K562 (cell line): ENCODE data around the gene ADCYAP1R1. TPM values are rescaled to one million over a fixed set of nuclear protein-coding genes. Genes with fewer than 3 reads are reported as not detected.

Experiments used
- E2F1 ChIP-seq: sonication (generic); formaldehyde crosslinking; IDR thresholded peaks from 2 replicates; pipeline ENCODE4 v1.8.1; 2023; ENCODE audit warnings: mild to moderate bottlenecking, missing genetic modification reagents, moderate library complexity
- NR4A1 ChIP-seq, 2 experiments: fragments of 250-450 bp in 1 of 2; fragments of 450-650 bp in 1 of 2; sonication (Bioruptor Pico) in 1 of 2; IDR thresholded peaks; 2 replicates each; pipeline versions ENCODE4 v1.4.0 to v1.6.1; 2016 to 2020; ENCODE audit warnings: mild to moderate bottlenecking in 2 of 2, missing compliant biosample characterization in 1 of 2, missing genetic modification characterization in 1 of 2, moderate library complexity in 1 of 2
- POU5F1 ChIP-seq: fragments of 150-350 bp; IDR thresholded peaks from 2 replicates; pipeline ENCODE4 v1.6.1; 2014; ENCODE audit warnings: borderline replicate concordance, low read length, low read depth, mild to moderate bottlenecking; ENCODE audit not compliant: partially characterized antibody
- ZBTB1 ChIP-seq: sonication (generic); formaldehyde crosslinking; IDR thresholded peaks from 2 replicates; pipeline ENCODE4 v1.8.1; 2023; ENCODE audit warnings: missing genetic modification reagents, low read depth, mild to moderate bottlenecking, borderline replicate concordance
- ZFP36 ChIP-seq: fragments of 150-350 bp; IDR thresholded peaks from 2 replicates; pipeline ENCODE4 v1.6.1; 2018; ENCODE audit warnings: low read length, low read depth; ENCODE audit not compliant: partially characterized antibody
- ZNF140 ChIP-seq: fragments of 250-450 bp; sonication (Bioruptor Pico); IDR thresholded peaks from 2 replicates; pipeline ENCODE4 v1.8.0; 2021; ENCODE audit warnings: moderate library complexity, mild to moderate bottlenecking, inconsistent platforms
- polyA plus RNA-seq, 8 experiments: library from polyadenylated mRNA; depleted of rRNA in 4 of 8; stranded (reverse) in 5 of 8; unstranded in 3 of 8; fragments of >200 nt; fragmentation: Nextera tagmentation in 2 of 8; fragmentation: Illumina TruSeq in 1 of 8; extraction: Ambion mirVana in 2 of 8; extraction: Trizol in 1 of 8; gene quantifications; 2 replicates each; pipeline versions ENCODE4 v1.2.1 to v1.2.3, GENCODE V29; 2011 to 2014; ENCODE audit warnings: inconsistent platforms in 1 of 8, missing spikeins in 1 of 8
- total RNA-seq, 7 experiments: library from RNA; depleted of rRNA in 6 of 7; stranded (reverse); fragments of >200 nt in 6 of 7; fragmentation: Illumina TruSeq in 2 of 7; extraction: Trizol in 2 of 7; gene quantifications; 2 replicates each; pipeline versions ENCODE4 v1.2.1 to v1.2.3, GENCODE V29; 2011 to 2021; ENCODE audit warnings: low replicate concordance in 1 of 7
- TF ChIP-seq, protein P1 (sequence below): IDR thresholded peaks from 2 replicates; pipeline ENCODE4 v1.6.1; 2012; ENCODE audit warnings: low read depth, low read length, improper control_type of control experiment, borderline replicate concordance
- TF ChIP-seq, protein P2 (sequence below), 3 experiments: IDR thresholded peaks in 2 of 3; conservative IDR thresholded peaks in 1 of 3; 2 replicates each; pipeline ENCODE4 v1.5.1; 2011 to 2012; ENCODE audit warnings: low read length in 3 of 3, mild to moderate bottlenecking in 3 of 3, control low read depth in 2 of 3, improper control_type of control experiment in 1 of 3, inconsistent platforms in 1 of 3, low read depth in 1 of 3, mixed read lengths in 1 of 3, moderate library complexity in 1 of 3; ENCODE audit not compliant: insufficient read depth in 2 of 3
- TF ChIP-seq, protein P3 (sequence below): fragments of 450-650 bp; IDR thresholded peaks from 2 replicates; pipeline ENCODE4 v1.6.1; 2018; ENCODE audit not compliant: partially characterized antibody

The ADCYAP1R1 gene
- total and polyA plus RNA-seq, 9 of the 15 experiments (the other 6 are each of a cell fraction or from before 2014, with no cell fraction given) = 0.03 to 0.07 TPM; not detected in 7

GRCh38 chr7:31134246-31135188 is 82.4 kb downstream of the ADCYAP1R1 start (continued):
- peak; percentile 11 for TF ChIP-seq ZFP36
- no peak for TF ChIP-seq E2F1 (CRISPR knock-in tag)
- TF ChIP-seq POU5F1 = no peak
- TF ChIP-seq, protein P1, sequence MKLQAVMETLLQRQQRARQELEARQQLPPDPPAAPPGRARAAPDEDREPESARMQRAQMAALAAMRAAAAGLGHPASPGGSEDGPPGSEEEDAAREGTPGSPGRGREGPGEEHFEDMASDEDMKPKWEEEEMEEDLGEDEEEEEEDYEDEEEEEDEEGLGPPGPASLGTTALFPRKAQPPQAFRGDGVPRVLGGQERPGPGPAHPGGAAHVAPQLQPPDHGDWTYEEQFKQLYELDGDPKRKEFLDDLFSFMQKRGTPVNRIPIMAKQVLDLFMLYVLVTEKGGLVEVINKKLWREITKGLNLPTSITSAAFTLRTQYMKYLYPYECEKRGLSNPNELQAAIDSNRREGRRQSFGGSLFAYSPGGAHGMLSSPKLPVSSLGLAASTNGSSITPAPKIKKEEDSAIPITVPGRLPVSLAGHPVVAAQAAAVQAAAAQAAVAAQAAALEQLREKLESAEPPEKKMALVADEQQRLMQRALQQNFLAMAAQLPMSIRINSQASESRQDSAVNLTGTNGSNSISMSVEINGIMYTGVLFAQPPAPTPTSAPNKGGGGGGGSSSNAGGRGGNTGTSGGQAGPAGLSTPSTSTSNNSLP = no peak
- TF ChIP-seq, protein P2, sequence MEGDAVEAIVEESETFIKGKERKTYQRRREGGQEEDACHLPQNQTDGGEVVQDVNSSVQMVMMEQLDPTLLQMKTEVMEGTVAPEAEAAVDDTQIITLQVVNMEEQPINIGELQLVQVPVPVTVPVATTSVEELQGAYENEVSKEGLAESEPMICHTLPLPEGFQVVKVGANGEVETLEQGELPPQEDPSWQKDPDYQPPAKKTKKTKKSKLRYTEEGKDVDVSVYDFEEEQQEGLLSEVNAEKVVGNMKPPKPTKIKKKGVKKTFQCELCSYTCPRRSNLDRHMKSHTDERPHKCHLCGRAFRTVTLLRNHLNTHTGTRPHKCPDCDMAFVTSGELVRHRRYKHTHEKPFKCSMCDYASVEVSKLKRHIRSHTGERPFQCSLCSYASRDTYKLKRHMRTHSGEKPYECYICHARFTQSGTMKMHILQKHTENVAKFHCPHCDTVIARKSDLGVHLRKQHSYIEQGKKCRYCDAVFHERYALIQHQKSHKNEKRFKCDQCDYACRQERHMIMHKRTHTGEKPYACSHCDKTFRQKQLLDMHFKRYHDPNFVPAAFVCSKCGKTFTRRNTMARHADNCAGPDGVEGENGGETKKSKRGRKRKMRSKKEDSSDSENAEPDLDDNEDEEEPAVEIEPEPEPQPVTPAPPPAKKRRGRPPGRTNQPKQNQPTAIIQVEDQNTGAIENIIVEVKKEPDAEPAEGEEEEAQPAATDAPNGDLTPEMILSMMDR (IDR thresholded peaks at IDR 0.05 in 2 of 3, conservative IDR thresholded peaks at IDR 0.05 in 1 of 3; ENCODE audit: insufficient read depth in 2 of 3, low read depth in 1 of 3, low read length in 3 of 3) = peak; percentile 69 to 80 (median 78)
- no peak for TF ChIP-seq ZNF140
- TF ChIP-seq, protein P3, sequence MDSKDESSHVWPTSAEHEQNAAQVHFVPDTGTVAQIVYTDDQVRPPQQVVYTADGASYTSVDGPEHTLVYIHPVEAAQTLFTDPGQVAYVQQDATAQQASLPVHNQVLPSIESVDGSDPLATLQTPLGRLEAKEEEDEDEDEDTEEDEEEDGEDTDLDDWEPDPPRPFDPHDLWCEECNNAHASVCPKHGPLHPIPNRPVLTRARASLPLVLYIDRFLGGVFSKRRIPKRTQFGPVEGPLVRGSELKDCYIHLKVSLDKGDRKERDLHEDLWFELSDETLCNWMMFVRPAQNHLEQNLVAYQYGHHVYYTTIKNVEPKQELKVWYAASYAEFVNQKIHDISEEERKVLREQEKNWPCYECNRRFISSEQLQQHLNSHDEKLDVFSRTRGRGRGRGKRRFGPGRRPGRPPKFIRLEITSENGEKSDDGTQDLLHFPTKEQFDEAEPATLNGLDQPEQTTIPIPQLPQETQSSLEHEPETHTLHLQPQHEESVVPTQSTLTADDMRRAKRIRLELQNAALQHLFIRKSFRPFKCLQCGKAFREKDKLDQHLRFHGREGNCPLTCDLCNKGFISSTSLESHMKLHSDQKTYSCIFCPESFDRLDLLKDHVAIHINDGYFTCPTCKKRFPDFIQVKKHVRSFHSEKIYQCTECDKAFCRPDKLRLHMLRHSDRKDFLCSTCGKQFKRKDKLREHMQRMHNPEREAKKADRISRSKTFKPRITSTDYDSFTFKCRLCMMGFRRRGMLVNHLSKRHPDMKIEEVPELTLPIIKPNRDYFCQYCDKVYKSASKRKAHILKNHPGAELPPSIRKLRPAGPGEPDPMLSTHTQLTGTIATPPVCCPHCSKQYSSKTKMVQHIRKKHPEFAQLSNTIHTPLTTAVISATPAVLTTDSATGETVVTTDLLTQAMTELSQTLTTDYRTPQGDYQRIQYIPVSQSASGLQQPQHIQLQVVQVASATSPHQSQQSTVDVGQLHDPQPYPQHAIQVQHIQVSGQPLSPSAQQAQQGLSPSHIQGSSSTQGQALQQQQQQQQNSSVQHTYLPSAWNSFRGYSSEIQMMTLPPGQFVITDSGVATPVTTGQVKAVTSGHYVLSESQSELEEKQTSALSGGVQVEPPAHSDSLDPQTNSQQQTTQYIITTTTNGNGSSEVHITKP = peak; percentile 87
- TF ChIP-seq ZBTB1 (CRISPR knock-in tag) = no peak
- no peak for TF ChIP-seq NR4A1 (CRISPR knock-in tag; IDR thresholded peaks at IDR 0.05)
- no peak for TF ChIP-seq NR4A1 (tag; IDR thresholded peaks at IDR 0.05)
